A549 (cell line): ENCODE measurements around the gene ELAC2.

ENCODE experiments used
- CHD2 ChIP-seq: fragments of 150-350 bp; IDR thresholded peaks from 2 replicates; pipeline ENCODE4 v1.6.1; 2014; ENCODE audit warnings: low read length; ENCODE audit not compliant: partially characterized antibody
- EHF ChIP-seq: fragments of 250-450 bp; sonication (Bioruptor Pico); IDR thresholded peaks from 2 replicates; pipeline ENCODE4 v1.5.0; 2020; ENCODE audit warnings: mild to moderate bottlenecking
- EHMT2 ChIP-seq: fragments of 200-600 bp; sonication (generic); IDR thresholded peaks from 2 replicates; pipeline ENCODE4 v1.6.1; 2016; ENCODE audit warnings: antibody characterized with exemption, low read depth, mild to moderate bottlenecking, moderate library complexity
- FOXS1 ChIP-seq: fragments of 250-450 bp; sonication (Bioruptor Pico); IDR thresholded peaks from 2 replicates; pipeline ENCODE4 v1.5.0; 2020; ENCODE audit warnings: mild to moderate bottlenecking, moderate library complexity
- HEYL ChIP-seq: fragments of 250-450 bp; sonication (Bioruptor Pico); IDR thresholded peaks from 2 replicates; pipeline ENCODE4 v1.8.0; 2021; ENCODE audit warnings: mild to moderate bottlenecking, moderate library complexity
- JUN ChIP-seq, 2 experiments: fragments of >200 bp; sonication (Bioruptor Twin); formaldehyde crosslinking; IDR thresholded peaks; 2 replicates in 1 of 2; 3 replicates in 1 of 2; pipeline ENCODE4 v1.6.1; 2016 to 2017
- NR3C1 ChIP-seq: fragments of >200 bp; sonication (Bioruptor Twin); formaldehyde crosslinking; IDR thresholded peaks from 3 replicates; pipeline ENCODE4 v1.6.1; 2017
- RAD21 ChIP-seq, 2 experiments: fragments of >200 bp in 1 of 2; sonication (Bioruptor Twin) in 1 of 2; formaldehyde crosslinking in 1 of 2; IDR thresholded peaks in 1 of 2; conservative IDR thresholded peaks in 1 of 2; 2 replicates in 1 of 2; 3 replicates in 1 of 2; pipeline ENCODE4 v1.6.1; 2012 to 2018; ENCODE audit warnings: inconsistent platforms in 1 of 2
- SREBF2 ChIP-seq: fragments of 450-650 bp; IDR thresholded peaks from 2 replicates; pipeline ENCODE4 v1.6.1; 2014; ENCODE audit warnings: mild to moderate bottlenecking, moderate library complexity
- TF ChIP-seq, protein P1 (sequence below): fragments of >200 bp; sonication (Bioruptor Twin); formaldehyde crosslinking; IDR thresholded peaks from 3 replicates; pipeline ENCODE4 v1.5.1; 2016
- TF ChIP-seq, protein P2 (sequence below): IDR thresholded peaks from 2 replicates; pipeline ENCODE4 v1.6.1; 2012

DNA sequence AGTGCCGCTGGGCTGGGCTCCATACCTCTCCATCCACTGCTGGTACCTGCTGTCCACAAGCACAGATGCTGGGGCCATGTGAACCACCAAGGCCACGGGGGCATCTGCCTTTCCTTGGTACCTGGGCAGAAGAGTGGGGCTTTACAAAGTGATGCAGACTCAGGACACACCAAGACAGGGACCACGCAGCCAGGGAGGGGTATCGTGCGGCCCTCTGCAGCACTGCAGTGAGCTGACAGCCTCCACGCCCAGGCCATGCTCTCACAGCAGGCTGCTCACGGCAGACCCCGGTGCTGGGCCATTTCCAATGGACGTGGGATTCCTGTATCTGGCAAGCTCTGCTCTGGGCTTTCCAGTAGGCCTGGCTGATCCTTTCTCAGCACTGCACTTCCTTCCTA, 14.4 kb downstream of the ELAC2 start:
- no peak for TF ChIP-seq EHF
- TF ChIP-seq NR3C1, result no peak
- TF ChIP-seq, protein P1, sequence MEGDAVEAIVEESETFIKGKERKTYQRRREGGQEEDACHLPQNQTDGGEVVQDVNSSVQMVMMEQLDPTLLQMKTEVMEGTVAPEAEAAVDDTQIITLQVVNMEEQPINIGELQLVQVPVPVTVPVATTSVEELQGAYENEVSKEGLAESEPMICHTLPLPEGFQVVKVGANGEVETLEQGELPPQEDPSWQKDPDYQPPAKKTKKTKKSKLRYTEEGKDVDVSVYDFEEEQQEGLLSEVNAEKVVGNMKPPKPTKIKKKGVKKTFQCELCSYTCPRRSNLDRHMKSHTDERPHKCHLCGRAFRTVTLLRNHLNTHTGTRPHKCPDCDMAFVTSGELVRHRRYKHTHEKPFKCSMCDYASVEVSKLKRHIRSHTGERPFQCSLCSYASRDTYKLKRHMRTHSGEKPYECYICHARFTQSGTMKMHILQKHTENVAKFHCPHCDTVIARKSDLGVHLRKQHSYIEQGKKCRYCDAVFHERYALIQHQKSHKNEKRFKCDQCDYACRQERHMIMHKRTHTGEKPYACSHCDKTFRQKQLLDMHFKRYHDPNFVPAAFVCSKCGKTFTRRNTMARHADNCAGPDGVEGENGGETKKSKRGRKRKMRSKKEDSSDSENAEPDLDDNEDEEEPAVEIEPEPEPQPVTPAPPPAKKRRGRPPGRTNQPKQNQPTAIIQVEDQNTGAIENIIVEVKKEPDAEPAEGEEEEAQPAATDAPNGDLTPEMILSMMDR, result no peak; the same call in 2 of the 3 replicates
- no peak for TF ChIP-seq RAD21 (conservative IDR thresholded peaks at IDR 0.05 in 1 of 2, IDR thresholded peaks at IDR 0.05 in 1 of 2)
- no peak for TF ChIP-seq SREBF2
- no peak for TF ChIP-seq HEYL (CRISPR knock-in tag)
- no peak for TF ChIP-seq EHMT2
- TF ChIP-seq FOXS1 (CRISPR knock-in tag), result no peak
- TF ChIP-seq JUN (IDR thresholded peaks at IDR 0.05), result no peak
- TF ChIP-seq CHD2, result no peak
- TF ChIP-seq, protein P2, sequence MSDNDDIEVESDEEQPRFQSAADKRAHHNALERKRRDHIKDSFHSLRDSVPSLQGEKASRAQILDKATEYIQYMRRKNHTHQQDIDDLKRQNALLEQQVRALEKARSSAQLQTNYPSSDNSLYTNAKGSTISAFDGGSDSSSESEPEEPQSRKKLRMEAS, result no peak
